ENCODE data around the gene FAM3A.

Gene FAM3A

GRCh38 chrX:154460326-154460725 is 55.7 kb downstream of the FAM3A start:
- Histone ChIP-seq H3K9me3 (ENCODE audit: control insufficient read depth, low read length) (no peaks in the 10 kb centered on the region), H3K4me3 (ENCODE audit: insufficient read depth, low read depth, low read length) (no peak overlapping the region), H3K27me3 (ENCODE audit: control insufficient read depth, insufficient read depth, low read length, poor library complexity, severe bottlenecking) (no peaks in the 10 kb centered on the region), H3K4me1 (ENCODE audit: control insufficient read depth, insufficient read depth, low read length) (no peaks in the 10 kb centered on the region), H3K36me3 (ENCODE audit: control insufficient read depth, insufficient read depth, low read length) (no peaks in the 10 kb centered on the region), H3K27ac (ENCODE audit: insufficient read depth, low read depth, low read length, poor library complexity, severe bottlenecking) (no peak overlapping the region)
- WGBS, 2 experiments = 95% methylated on average over 26 of the region's 26 CpGs

- 69 to 79% methylated on average over 13 to 14 of the region's 14 CpGs for WGBS, 2 experiments
- H3K9me3 ChIP-seq (ENCODE audit: control insufficient read depth, low read length) = no peaks in the 10 kb centered on the region
- H3K27me3 ChIP-seq (ENCODE audit: control insufficient read depth, insufficient read depth, low read length, poor library complexity, severe bottlenecking) = no peaks in the 10 kb centered on the region
- peak overlapping the region; percentile 64 for H3K4me3 ChIP-seq (ENCODE audit: insufficient read depth, low read depth, low read length)
- H3K27ac ChIP-seq (ENCODE audit: insufficient read depth, low read depth, low read length, poor library complexity, severe bottlenecking) = no peak overlapping the region
- H3K36me3 ChIP-seq (ENCODE audit: control insufficient read depth, insufficient read depth, low read length) = no peaks in the 10 kb centered on the region
- H3K4me1 ChIP-seq (ENCODE audit: control insufficient read depth, insufficient read depth, low read length) = no peaks in the 10 kb centered on the region
Measured at GRCh38 chrX:154459832-154460231, 56.2 kb downstream of the FAM3A start.

- peak overlapping the region; percentile 64 for H3K4me3 ChIP-seq (ENCODE audit: insufficient read depth, low read depth, low read length)
- no peaks in the 10 kb centered on the region for H3K4me1 ChIP-seq (ENCODE audit: control insufficient read depth, insufficient read depth, low read length)
- no peaks in the 10 kb centered on the region for H3K27me3 ChIP-seq (ENCODE audit: control insufficient read depth, insufficient read depth, low read length, poor library complexity, severe bottlenecking)
- no peaks in the 10 kb centered on the region for H3K36me3 ChIP-seq (ENCODE audit: control insufficient read depth, insufficient read depth, low read length)
- peak overlapping the region; percentile 23 for H3K27ac ChIP-seq (ENCODE audit: insufficient read depth, low read depth, low read length, poor library complexity, severe bottlenecking)
- no peaks in the 10 kb centered on the region for H3K9me3 ChIP-seq (ENCODE audit: control insufficient read depth, low read length)
- 33 to 42% methylated on average over 13 to 15 of the region's 15 CpGs for WGBS, 2 experiments
Measured at GRCh38 chrX:154458954-154459778, 56.9 kb downstream of the FAM3A start.

GRCh38 chrX:154458116-154458953 is 57.7 kb downstream of the FAM3A start, which contains the start of gene PLXNA3:
TSS of gene PLXNA3 (plus strand) at chrX:154458281. CDS start at chrX:154460184, 1,903 bp downstream.
- H3K27ac ChIP-seq (ENCODE audit: insufficient read depth, low read depth, low read length, poor library complexity, severe bottlenecking) = peak within 1 kb of the TSS; percentile 23
- H3K36me3 ChIP-seq (ENCODE audit: control insufficient read depth, insufficient read depth, low read length) = no peaks in the 10 kb centered on the region
- no peaks in the 10 kb centered on the region for H3K27me3 ChIP-seq (ENCODE audit: control insufficient read depth, insufficient read depth, low read length, poor library complexity, severe bottlenecking)
- WGBS, 2 experiments = 0 to 1% methylated on average over 88 of the region's 88 CpGs
- peak within 1 kb of the TSS; percentile 64 for H3K4me3 ChIP-seq (ENCODE audit: insufficient read depth, low read depth, low read length)
- H3K9me3 ChIP-seq (ENCODE audit: control insufficient read depth, low read length) = no peaks in the 10 kb centered on the region
- no peaks in the 10 kb centered on the region for H3K4me1 ChIP-seq (ENCODE audit: control insufficient read depth, insufficient read depth, low read length)

GRCh38 chrX:154457491-154458115 is 58.4 kb downstream of the FAM3A start:
- H3K9me3 ChIP-seq (ENCODE audit: control insufficient read depth, low read length) = no peaks in the 10 kb centered on the region
- H3K27ac ChIP-seq (ENCODE audit: insufficient read depth, low read depth, low read length, poor library complexity, severe bottlenecking) = no peak overlapping the region
- no peaks in the 10 kb centered on the region for H3K4me1 ChIP-seq (ENCODE audit: control insufficient read depth, insufficient read depth, low read length)
- H3K4me3 ChIP-seq (ENCODE audit: insufficient read depth, low read depth, low read length) = peak overlapping the region; percentile 64
- 4% methylated on average over 65 of the region's 65 CpGs for WGBS, 2 experiments
- H3K36me3 ChIP-seq (ENCODE audit: control insufficient read depth, insufficient read depth, low read length) = no peaks in the 10 kb centered on the region
- H3K27me3 ChIP-seq (ENCODE audit: control insufficient read depth, insufficient read depth, low read length, poor library complexity, severe bottlenecking) = no peaks in the 10 kb centered on the region
